Neural cell (in vitro differentiated cells): ENCODE results near the gene PTPRD.
"Not testable (repeated sequence)": the region's sequence is repeated elsewhere in the genome, so short reads cannot be mapped to it uniquely, and the experiment has no call there.

Experiments
- CTCF ChIP-seq: fragments of 450-650 bp; IDR thresholded peaks from 2 replicates; pipeline ENCODE4 v1.5.1; 2014; ENCODE audit warnings: antibody characterized with exemption, mild to moderate bottlenecking, moderate library complexity; ENCODE audit not compliant: poor library complexity, severe bottlenecking
- EP300 ChIP-seq: fragments of 450-650 bp; conservative IDR thresholded peaks from 2 replicates; pipeline ENCODE4 v1.6.1; 2014; ENCODE audit warnings: antibody characterized with exemption, mild to moderate bottlenecking, moderate library complexity; ENCODE audit not compliant: poor library complexity, severe bottlenecking
- EZH2 ChIP-seq: fragments of 200-600, 300-800 bp; shearing (Covaris generic), sonication (generic); IDR thresholded peaks from 2 replicates; pipeline ENCODE4 v1.6.1; 2014; ENCODE audit warnings: antibody characterized with exemption, low read length, borderline replicate concordance, mild to moderate bottlenecking; ENCODE audit not compliant: insufficient read depth, poor library complexity, severe bottlenecking
- POLR2AphosphoS5 ChIP-seq: IDR thresholded peaks from 2 replicates; pipeline ENCODE4 v1.6.1; 2012
- RAD21 ChIP-seq: fragments of 450-650 bp; conservative IDR thresholded peaks from 2 replicates; pipeline ENCODE4 v1.6.1; 2014; ENCODE audit warnings: antibody characterized with exemption, mild to moderate bottlenecking, moderate library complexity
- SMC3 ChIP-seq: fragments of 450-650 bp; conservative IDR thresholded peaks from 2 replicates; pipeline ENCODE4 v1.6.1; 2014; ENCODE audit warnings: antibody characterized with exemption, mild to moderate bottlenecking, moderate library complexity; ENCODE audit not compliant: poor library complexity

GRCh38 chr9:8920478-8921183 is 1692.2 kb downstream of the PTPRD start:
- TF ChIP-seq CTCF, EP300, EZH2, POLR2AphosphoS5, RAD21, SMC3: not testable (repeated sequence)
